Stimulated activated effector memory CD8-positive, alpha-beta T cell treated with anti-CD3 and anti-CD28 coated beads, Interleukin-12 subunit alpha, Interleukin-12 subunit beta, amount 100 ng/mL, for 72 hours (primary cell): ENCODE results near the gene RASSF4.

Source experiments
- ATAC-seq: fragments of 150-1000 bp; cut with Tn5 transposase; 2 replicates; pipeline ENCODE4 v1.10.0; 2021
- DNase-seq, 2 donors: peaks; one replicate each; pipeline ENCODE4 v3.0.0; 2021 to 2022; ENCODE audit warnings: low spot score in 2 of 2
- H3K27ac Mint-ChIP-seq: one replicate; pipeline ENCODE4 v1.8.0; 2022; ENCODE audit warnings: mild to moderate bottlenecking, mixed read lengths
- H3K36me3 Mint-ChIP-seq: one replicate; pipeline ENCODE4 v1.8.0; 2022; ENCODE audit warnings: mild to moderate bottlenecking, mixed read lengths
- H3K4me1 Mint-ChIP-seq: one replicate; pipeline ENCODE4 v1.8.0; 2022; ENCODE audit warnings: mixed read lengths
- H3K4me3 Mint-ChIP-seq: one replicate; pipeline ENCODE4 v1.8.0; 2022; ENCODE audit warnings: mild to moderate bottlenecking, mixed read lengths
- H3K9me3 Mint-ChIP-seq: one replicate; pipeline ENCODE4 v1.8.0; 2022; ENCODE audit warnings: mixed read lengths

The RASSF4 gene

DNA sequence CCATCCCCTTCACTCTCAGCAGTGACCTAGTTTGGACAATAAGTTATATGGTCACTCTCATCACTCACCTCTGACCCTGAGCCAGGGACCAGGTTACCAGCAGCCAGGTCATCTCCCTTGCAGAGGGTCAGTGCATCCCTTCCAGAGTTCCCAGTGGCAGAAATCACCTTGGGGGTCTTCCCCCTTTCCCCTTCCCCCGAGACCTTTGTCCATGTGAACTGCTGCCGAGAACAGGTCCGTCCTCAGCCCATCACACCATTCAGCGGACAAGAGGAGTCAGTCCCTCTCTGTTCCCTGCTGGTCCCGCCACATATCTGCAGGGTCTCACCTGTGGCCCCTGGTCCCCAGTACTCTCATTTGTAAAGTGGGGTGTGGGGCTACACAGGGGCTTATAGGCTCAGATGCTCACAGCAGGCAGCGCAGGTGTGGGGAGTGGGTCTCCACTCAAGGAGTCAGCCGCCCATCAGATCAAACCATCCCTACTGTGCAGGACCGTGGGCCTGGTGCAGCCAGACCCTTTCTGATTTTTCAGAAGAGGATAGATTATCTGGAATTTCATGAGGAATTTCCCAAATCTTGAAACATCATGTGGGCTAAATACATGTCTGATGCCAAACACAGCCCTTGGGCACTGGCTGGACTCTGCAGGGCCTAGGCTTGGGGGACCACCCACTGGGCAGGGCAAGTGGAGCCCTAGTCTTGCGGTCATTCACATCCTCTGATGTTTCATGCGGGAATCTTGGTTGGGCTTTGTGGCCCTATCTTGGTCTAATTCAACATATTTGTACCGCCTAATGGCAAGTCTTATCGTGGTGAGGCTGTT is 12.5 kb downstream of the RASSF4 start:
- no peak overlapping the region for H3K4me3 Mint-ChIP-seq
- DNase-seq (no peak), ATAC-seq (no peak)
- no peaks in the 10 kb centered on the region for H3K36me3 Mint-ChIP-seq
- H3K4me1 Mint-ChIP-seq: peaks cover 37% of the 10 kb centered on the region
- H3K27ac Mint-ChIP-seq: no peak overlapping the region
- no peaks in the 10 kb centered on the region for H3K9me3 Mint-ChIP-seq

DNA sequence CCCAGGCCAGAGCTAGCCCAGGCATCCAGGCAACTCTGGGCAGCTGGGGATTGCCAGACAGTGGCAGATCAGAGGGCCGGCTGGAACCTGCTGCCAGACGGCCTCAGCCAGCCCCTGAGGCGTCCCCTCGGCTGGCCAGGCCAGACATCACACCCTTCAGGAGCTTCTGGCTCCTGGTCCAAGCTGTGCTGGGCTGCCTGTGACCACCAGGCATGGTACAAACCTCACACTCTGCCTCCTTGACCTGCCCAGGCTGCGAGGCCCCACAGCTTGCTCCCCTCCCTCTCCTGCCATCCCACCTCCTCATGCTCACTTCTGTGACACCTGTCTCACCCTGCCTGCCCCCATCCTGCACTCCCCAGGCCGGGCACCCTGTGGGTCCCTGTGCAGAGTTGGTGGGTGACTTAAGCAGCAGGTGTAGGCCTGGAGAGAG is 13.3 kb downstream of the RASSF4 start:
- H3K9me3 Mint-ChIP-seq: no peaks in the 10 kb centered on the region

DNA sequence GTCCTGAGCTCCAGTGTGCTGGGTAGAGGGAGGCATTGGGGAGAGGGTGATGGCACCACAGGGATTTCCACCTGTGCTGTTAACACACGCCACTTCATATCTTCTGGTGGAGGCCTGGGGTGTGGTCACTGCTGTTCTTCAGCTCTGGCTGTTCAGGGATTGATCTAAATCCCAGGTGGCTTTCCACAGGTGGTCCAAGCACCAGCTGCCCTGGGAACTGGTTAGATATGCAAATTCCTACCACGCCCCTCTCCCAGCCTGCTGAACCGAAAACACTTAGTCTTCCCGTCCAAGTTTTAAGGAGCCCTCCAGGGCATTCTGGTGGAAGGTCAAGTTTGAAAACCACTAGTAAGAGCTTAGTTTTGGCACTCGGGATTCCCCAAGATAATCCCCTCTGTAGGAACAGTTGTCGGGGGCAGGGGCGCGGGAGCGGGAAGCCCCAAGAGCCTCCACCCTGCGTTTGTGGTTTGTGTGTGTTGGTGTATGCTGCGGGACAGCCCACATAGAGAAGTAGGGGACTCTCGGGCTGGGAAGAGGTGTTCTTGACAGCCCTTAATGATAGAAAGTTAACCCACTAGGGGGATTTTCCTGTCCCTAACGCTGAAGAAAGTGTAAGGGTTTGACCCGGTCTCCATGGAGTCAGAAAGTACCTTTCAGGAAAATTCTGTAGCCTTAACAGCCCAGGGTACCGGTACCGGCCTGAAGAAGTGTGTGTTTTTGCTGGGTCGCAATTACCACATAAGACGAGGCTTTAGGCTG is 13.9 kb downstream of the RASSF4 start:
- no peaks in the 10 kb centered on the region for H3K9me3 Mint-ChIP-seq
- H3K36me3 Mint-ChIP-seq: no peaks in the 10 kb centered on the region
- peaks cover 24% of the 10 kb centered on the region for H3K4me1 Mint-ChIP-seq
- DNase-seq: no peak
- peak overlapping the region; percentile 52 for H3K27ac Mint-ChIP-seq
- peak overlapping the region; percentile 57 for H3K4me3 Mint-ChIP-seq
- ATAC-seq: no peak

More for the DNA sequence above, 13.3 kb downstream of the RASSF4 start:
- no peaks in the 10 kb centered on the region for H3K36me3 Mint-ChIP-seq
- no peak for DNase-seq
- no peak overlapping the region for H3K27ac Mint-ChIP-seq
- H3K4me1 Mint-ChIP-seq: peaks cover 30% of the 10 kb centered on the region
- ATAC-seq: no peak
- no peak overlapping the region for H3K4me3 Mint-ChIP-seq

DNA sequence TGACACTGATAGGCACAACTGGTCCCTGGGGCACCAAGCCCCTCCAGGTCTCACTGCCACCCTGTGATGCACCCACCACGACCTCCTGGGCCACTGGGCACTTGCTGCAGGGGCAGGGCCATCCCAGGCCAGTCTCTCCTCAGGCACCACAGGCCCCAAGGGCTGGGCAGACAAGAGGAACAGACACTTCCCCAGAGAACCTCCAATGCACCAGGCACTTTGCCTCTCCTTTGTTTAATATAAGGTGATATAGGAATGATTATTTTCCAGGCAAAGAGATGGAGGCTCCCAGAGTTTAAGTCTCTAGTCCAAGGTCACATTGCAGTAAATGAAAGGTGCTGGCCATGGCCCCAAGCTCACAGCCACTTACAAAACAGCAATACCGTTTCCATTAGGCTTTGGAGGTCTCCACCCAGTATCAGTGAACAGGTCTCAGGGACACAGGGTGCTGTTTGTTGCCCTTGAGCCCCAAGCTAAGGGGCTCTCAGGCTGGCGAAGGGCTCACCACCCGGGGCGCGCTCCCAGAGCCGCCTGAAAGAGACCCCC is 14.6 kb downstream of the RASSF4 start:
- Mint-ChIP-seq H3K36me3 (no peaks in the 10 kb centered on the region), H3K27ac (peak overlapping the region; percentile 52), H3K9me3 (no peaks in the 10 kb centered on the region), H3K4me1 (peaks cover 17% of the 10 kb centered on the region), H3K4me3 (peak overlapping the region; percentile 57)
- ATAC-seq: no peak
- no peak for DNase-seq

DNA sequence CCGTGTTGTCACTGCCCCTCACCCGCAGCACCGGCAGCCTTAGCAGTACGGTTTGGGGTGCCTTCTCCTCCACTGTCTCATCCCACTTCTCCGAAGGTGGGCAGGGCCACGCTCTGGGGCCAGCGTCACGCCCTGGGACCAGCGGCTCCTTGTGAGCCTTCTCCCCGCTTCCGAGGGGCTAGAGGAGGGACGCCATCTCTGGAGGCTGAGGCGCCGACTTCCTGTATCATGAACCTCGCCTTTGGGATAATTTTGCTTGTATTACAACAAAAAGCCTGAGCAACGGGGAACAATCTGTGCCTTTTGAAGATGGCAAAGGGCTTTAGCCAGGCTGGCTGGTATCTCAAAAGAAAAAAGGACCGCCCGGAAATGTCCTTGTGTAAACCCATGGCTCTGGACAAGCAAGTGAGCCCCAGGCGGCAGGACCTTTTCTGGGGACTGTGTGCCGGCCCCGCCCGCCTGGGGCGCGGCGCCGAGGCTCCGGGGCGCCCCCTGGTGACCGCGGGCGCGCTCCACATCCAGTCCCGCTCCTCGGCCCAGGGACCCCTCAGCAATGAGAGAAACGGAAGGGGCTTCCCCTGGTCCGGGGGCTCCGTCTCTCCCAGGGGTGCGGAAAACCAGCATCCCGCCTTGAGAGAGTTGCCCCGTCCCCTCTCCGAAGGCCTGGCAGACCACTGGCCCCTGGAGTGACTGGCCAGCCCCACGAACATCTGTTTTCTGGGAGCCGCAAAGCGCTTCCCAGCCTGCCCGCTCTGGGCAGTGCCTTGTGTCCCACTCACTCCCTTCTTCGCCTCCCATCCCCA is 15.2 kb downstream of the RASSF4 start:
- peak overlapping the region; percentile 52 for H3K27ac Mint-ChIP-seq
- H3K4me1 Mint-ChIP-seq: peaks cover 10% of the 10 kb centered on the region
- peak; percentile 77 to 88 for DNase-seq
- no peaks in the 10 kb centered on the region for H3K9me3 Mint-ChIP-seq
- H3K4me3 Mint-ChIP-seq: peak overlapping the region; percentile 57
- no peaks in the 10 kb centered on the region for H3K36me3 Mint-ChIP-seq
- ATAC-seq: peak; percentile 91

DNA sequence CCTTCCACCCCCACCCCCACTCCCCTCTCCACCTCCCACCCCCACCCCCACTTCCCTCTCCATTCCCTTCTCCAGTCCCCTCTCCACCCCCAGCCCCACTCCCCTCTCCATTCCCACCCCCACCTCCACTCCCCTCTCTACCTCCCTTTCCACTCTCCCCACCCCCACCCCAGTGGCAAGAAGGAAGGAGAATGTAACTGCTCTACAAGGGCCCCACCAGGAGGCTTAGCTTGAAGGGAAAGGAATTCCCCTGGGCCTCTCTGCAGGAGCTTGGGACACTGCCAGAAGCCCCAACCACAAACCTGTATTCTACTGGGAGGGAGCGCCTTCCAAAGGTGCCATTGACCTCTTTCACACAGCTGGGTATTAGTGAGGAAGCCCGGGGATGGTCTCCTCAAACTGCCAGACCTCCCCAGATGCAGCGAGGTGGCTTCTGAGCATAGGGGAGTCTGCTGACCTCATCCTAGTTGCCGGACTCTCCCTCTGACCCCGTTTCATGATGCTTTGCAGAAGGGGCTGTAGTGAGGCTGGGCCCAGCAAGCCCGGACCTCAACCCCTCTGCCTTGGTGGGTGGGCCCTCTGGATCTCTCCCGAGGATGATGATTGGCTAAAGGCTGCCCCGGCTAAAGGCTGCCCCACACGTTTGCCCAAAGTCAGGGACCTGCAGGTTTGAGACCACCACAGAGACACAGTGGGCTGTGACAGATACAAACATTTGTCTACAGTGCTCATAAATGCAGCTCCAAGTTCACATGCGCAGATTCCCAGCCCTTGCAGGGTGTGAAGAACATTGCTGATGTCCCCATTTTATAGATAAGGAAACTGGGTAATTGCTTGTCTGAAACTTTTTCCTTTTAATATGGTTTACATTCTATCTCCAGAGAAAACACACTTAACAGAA is 16.1 kb downstream of the RASSF4 start:
- H3K36me3 Mint-ChIP-seq: no peaks in the 10 kb centered on the region
- peak overlapping the region; percentile 57 for H3K4me3 Mint-ChIP-seq
- ATAC-seq: no peak
- H3K9me3 Mint-ChIP-seq: no peaks in the 10 kb centered on the region
- no peak for DNase-seq
- peaks cover 8% of the 10 kb centered on the region for H3K4me1 Mint-ChIP-seq
- H3K27ac Mint-ChIP-seq: no peak overlapping the region

DNA sequence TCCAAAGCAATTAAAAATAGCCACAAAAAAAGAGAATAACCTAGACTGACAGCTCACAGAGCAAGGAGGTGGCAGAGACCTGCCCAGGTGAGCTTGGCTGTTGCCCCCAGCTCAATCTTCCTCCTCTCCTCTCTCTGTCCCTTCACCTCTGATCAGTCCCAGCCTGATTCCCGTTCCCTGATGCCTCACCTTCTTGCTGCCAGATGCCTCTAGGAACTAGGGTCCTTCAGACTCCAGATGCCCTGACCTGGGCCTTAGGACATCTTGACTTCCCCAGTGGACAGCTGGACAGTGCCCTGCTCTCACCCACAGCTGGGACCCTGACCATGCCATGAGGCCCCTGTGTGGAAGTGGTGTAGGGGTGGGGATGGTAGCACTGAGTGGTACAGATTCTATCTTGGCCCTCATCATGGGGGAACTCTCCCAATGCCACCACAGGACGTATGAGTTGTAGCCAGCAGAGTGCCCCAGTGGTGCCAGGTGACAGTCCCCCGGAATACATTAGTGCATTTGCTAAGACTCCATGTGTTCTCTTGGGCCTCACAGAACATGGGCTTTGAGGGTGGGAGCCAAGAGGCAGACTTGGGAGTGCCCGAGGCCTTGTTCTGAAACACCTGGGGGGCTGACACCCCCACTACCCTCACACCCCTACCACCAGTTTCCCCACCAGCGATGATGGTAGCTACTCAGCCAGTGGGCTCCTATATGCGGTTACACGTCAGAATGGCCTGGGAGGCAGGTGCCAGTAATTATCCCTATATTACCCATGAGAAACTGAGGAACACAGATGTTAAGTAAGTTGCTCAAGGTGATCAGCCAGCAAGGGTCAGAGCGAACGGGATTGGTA is 17.0 kb downstream of the RASSF4 start:
- Mint-ChIP-seq H3K4me3 (no peak overlapping the region), H3K27ac (peak overlapping the region; percentile 58), H3K36me3 (no peaks in the 10 kb centered on the region), H3K4me1 (peaks cover 8% of the 10 kb centered on the region), H3K9me3 (no peaks in the 10 kb centered on the region)
- DNase-seq (no peak), ATAC-seq (no peak)

DNA sequence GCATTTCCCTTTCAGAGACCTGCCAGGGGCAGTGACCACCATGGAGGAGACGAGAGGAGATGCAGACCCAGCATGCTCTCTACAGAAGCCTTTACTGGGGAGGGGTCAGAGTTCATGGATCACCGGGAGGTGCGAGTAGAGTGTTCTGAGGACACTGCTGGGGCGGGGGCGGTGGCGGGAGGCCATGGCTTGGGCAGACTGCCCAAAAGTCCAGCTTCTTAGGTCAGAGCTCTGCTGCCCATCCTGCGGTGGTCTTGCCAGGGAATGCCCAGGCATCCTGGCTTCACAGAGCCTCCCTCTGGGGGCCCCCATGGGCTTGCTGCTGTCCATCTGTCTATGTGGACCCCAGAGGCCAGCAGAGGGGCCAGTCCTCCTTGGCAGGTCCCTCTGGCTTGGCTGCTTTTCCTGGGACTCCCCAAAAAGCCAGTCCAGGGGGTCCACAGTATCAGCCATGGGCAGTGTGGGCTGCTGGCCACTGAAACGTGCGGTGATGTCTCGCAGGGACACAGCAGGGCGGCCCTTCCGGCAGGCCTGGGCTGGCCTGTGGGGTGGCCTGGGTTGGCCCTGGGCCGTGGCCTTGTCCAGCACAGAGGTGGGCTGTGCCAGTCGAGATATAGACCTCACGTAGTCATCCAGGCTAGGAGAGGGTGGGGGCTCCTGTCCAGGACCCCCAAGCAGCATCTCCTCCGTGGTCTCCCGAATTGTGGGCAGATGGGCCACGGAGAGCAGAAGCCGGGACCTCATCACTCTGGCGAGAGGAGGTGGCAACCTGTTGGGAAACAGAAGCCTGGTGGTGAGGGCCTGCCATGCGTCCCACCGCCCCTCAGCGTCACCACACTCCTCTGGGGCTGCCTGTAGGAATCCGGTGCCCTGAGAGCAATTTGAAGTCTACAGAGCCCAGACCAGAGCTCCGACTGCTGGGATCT is 17.9 kb downstream of the RASSF4 start:
- DNase-seq (no peak), ATAC-seq (no peak)
- no peak overlapping the region for H3K4me3 Mint-ChIP-seq
- no peaks in the 10 kb centered on the region for H3K9me3 Mint-ChIP-seq
- H3K4me1 Mint-ChIP-seq: peaks cover 8% of the 10 kb centered on the region
- no peaks in the 10 kb centered on the region for H3K36me3 Mint-ChIP-seq
- peak overlapping the region; percentile 58 for H3K27ac Mint-ChIP-seq

DNA sequence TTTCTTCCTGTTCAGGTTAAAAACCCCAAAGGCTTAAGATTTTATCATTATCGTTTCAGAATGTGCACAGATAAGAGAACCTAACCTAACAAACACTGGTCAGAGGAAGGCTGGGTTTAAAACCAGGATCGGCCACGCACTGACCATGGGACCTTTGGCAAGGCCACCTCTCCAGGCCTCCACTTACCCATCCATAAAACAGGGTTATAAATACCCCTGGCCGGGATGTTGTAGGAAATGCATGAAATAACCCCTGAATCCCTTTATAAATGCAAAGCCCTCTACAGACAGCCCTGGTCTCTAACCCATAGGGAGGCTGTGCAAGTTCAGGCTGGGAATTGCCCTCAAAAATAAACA is 18.6 kb downstream of the RASSF4 start:
- Mint-ChIP-seq H3K36me3 (no peaks in the 10 kb centered on the region), H3K9me3 (no peaks in the 10 kb centered on the region), H3K4me1 (peaks cover 7% of the 10 kb centered on the region), H3K4me3 (no peak overlapping the region), H3K27ac (no peak overlapping the region)
- DNase-seq (no peak), ATAC-seq (no peak)

DNA sequence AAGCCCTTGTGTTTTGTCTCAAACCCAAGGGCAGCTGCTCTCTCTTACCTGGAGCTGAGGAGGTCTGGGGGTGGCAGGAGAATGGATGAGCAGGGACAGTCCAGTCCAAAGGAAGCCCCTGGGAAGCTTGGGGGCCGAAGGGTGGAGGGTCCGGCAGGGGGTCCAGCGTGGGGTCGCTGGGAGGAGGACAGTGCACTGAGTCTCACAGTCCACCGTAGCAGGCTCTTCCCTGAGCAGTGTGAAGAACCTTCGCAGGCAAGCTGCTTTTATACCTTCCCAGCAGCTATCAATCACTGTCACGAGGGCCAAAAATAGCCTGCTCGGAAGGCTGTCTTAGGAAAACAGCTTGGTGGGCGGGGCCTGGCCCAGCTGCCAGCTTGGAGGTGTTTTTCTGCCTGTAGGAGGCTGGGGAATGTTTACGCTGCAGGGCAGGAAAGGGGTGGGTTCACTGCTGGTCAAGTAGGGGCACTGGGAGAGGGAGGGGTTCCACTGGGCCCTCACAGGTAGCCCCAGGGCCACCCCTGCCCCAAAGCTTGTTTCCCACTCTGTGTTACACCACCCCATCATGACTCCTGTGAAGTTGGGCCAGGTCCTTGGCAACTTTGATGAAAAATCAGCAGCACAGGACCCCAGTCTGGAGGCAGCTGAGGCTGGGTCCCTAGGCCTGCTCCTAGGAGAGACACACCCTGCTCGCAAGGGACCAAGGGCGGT is 19.1 kb downstream of the RASSF4 start, which contains the start of gene DEPP1:
Gene DEPP1 (minus strand): TSS at position 240 of the 711 bp plus-strand sequence. CDS start 779 bp downstream, outside the sequence.
- no peaks in the 10 kb centered on the region for H3K9me3 Mint-ChIP-seq
- no peak for DNase-seq
- H3K4me1 Mint-ChIP-seq: peaks cover 1% of the 10 kb centered on the region
- H3K4me3 Mint-ChIP-seq: no peak within 1 kb of the TSS
- no peak for ATAC-seq
- H3K36me3 Mint-ChIP-seq: no peaks in the 10 kb centered on the region
- no peak within 1 kb of the TSS for H3K27ac Mint-ChIP-seq

DNA sequence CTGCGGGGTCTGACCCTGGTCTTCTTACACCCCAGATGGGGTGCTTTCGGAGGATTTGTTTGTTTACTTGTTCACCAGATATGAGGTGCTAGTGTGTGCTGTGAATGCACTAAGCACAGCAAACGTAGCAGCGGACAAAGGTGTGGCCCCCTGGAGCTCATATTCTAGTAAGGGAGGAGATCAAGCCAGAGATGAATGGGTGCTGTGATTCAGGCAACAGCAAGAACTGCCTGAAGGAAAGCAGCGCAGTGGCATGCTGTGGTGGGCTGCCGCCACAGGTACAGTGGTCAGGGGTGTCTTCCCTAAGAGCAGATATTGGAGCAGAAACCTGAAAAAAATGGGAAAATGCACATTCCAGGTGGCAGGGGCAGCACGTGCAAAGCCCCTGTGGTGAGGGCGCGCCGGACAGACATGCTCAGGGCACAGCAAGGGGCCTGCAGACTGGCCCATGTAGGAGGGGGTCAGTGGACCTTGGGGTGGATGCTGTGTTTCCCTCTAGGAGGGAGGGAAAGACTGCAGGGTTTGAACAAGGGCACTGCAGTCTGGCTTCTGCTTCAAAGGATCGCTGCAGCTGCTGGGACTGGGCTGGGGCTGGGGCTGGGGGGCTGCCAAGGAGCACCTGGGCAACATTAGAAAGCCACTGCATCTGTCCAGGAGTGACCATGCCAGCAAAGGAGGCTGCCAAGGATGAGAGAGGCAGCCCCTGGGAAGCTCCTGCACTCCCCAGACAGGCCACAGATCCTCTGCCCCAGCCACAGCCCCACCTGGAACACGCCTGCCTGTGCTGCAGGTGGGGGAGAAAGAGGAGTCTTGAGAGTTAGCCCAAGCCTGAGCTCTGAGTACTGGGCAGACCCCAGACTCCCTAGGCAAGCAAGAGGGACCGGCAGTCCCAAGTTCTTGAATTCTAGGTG is 19.9 kb downstream of the RASSF4 start:
- Mint-ChIP-seq H3K9me3 (no peaks in the 10 kb centered on the region), H3K27ac (no peak overlapping the region), H3K4me1 (no peaks in the 10 kb centered on the region), H3K4me3 (no peak overlapping the region), H3K36me3 (no peaks in the 10 kb centered on the region)
- ATAC-seq: no peak
- no peak for DNase-seq
